ENCODE measurements around the gene CSH1.
"Not testable (repeated sequence)": the region's sequence is repeated elsewhere in the genome, so short reads cannot be mapped to it uniquely, and the experiment has no call there.

The CSH1 gene

DNA sequence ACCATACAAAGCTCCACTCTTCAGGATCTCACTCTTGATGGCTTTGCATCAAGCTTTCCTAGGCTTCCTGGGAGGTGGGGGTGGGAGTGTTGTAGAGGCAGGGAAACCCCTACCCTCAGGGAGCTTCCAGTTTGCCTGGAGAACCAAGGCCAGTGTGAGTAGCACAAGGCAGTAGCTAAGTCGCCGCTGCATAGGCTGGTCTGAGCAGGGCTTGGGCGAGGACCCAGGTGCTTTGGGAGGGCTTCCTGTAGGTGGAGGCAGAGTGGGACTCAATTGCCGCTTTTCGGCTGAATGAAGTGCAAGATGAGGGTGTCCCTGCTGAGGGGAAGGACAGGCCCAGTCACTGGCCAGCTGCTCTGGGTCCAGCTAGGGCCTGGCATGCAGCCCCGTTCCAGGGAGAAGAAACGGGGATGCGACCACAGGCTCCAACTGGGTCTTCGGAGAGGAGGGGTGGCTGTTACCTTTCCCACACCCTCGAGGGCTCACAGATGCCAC, 31.8 kb upstream of the CSH1 start:
- DNase-seq: no peak

GRCh38 chr17:63927464-63928171, 31.2 kb upstream of the CSH1 start:
- no peak for DNase-seq

- DNase-seq: no peak
Measured at GRCh38 chr17:63926164-63926563, 29.8 kb upstream of the CSH1 start.

DNA sequence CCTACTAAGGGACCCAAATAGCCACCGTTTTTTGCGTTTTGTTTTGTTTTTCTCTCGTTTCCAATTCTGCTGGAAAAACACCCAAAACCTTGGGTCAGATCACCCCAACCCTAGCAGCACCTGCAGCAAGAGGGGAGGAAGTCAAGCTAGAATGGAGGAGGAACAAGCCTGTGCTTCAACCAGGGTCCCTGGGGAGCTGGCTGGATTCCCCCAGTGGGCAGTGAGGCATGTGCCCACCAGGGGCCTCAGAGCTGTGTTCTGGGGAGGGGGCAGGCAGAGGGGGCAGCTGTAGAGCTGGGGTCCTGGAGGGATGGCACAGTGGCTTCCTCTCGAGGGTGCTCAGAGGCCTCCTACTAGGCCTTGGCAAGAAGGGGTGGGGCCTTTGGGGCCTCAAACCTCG, 29.2 kb upstream of the CSH1 start:
- DNase-seq: no peak

- DNase-seq: not testable (repeated sequence)
Measured at GRCh38 chr17:63922402-63922801, 26.0 kb upstream of the CSH1 start.

DNA sequence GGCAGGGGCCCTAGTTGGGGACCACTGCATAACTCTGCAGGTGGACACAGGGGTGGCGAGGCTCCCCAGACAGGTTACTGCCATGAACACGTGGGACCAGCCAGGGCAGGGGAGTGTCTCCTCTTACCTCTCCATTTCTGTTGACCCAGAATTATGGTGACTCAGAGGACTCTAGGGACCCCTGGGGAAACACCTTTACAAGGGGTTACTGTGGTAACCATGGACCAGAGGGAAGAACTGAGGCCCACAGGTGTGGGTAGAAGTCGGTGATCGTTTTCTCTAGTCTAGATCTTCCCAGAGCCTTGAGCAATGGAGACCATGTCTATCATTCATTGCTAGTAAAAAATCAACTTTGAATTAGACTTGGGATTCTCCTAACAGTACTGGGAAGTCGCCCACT, 24.4 kb upstream of the CSH1 start:
- not testable (repeated sequence) for DNase-seq

DNA sequence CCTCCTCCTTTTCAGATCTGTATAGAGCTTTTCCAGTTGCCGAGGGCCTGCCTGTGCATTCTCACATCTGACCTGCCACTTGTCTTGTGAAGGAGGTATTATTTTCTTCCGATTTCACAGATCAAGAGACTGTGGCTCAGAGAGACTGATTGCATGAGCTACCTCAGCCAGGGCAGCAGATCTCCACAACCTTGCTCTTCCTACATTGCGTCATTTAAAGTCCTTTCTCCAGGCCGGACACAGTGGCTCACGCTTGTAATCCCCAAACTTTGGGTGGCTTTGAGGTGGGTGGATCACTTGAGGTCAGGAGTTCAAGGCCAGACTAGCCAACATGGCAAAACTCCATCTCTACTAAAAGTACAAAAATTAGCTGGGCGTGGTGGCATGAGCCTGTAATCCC, 23.7 kb upstream of the CSH1 start:
- not testable (repeated sequence) for DNase-seq

DNA sequence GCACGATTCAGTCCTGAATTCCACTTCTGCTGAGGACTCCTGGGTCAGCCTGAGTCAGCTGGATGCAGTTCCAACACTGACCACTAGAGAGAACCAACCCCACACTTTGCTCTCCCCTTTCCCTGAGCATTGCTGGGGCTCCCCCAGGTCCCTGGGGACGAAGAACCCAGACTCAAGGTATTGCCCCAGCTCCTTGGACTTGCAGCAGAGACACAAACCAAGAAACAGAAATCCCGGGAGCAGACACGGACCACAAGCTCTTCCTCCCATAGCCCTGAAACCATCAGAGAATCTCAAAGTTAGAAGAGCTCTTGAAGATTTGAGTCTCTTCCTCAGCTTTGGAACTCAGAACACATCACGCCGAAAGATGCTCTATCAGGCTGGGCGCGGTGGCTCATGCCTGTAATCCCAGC, 22.9 kb upstream of the CSH1 start:
- peak; percentile 39 to 76 (median 61) for DNase-seq

DNA sequence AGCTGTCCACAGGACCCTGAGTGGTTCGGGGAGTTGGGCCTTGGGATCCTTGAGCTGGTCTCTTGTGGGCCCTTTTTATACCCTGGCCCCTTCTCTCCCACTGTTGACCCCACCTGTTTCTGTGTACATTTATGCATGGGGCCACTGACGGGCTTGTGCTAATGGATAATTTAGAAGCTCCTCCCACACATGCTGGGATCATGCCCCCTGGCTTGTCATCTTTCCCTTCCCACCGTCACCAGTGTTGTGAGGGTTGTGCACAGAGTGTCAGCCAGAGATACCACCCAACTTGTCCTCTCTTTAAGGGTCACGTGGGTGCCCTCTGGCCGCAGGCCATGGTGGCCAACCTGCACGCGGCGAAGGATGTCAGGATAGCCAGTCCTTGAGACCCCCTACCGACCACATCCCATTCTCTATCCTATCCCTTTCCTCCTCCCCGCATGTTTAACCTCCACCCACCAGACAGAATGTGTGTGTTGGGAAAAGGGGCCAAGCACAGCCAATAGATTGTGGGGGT, 22.5 kb upstream of the CSH1 start, which contains the start of gene GH1:
TSS of gene GH1 (minus strand) at position 51 of the 517 bp plus-strand sequence. CDS start 63 bp downstream, outside the sequence.
- DNase-seq: not testable (repeated sequence)

DNA sequence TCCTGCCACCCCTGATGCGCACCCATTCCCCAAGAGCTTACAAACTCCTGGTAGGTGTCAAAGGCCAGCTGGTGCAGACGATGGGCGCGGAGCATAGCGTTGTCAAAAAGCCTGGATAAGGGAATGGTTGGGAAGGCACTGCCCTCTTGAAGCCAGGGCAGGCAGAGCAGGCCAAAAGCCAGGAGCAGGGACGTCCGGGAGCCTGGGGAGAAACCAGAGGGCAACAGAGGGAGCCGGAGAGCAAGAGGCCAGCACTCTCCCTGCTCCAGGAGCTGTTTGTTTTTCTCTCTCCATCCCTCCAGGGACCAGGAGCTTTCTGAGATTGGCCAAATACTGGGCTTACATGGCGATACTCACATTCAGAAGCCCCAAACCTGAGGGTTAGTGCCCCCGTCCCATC, 21.9 kb upstream of the CSH1 start:
- DNase-seq: no peak

GRCh38 chr17:63917646-63918045, 21.3 kb upstream of the CSH1 start:
- DNase-seq: no peak

GRCh38 chr17:63917206-63917605, 20.8 kb upstream of the CSH1 start:
- not testable (repeated sequence) for DNase-seq

- DNase-seq: no peak
Measured at GRCh38 chr17:63916566-63917185, 20.3 kb upstream of the CSH1 start.

GRCh38 chr17:63915753-63916152, 19.4 kb upstream of the CSH1 start:
- DNase-seq: not testable (repeated sequence)

DNA sequence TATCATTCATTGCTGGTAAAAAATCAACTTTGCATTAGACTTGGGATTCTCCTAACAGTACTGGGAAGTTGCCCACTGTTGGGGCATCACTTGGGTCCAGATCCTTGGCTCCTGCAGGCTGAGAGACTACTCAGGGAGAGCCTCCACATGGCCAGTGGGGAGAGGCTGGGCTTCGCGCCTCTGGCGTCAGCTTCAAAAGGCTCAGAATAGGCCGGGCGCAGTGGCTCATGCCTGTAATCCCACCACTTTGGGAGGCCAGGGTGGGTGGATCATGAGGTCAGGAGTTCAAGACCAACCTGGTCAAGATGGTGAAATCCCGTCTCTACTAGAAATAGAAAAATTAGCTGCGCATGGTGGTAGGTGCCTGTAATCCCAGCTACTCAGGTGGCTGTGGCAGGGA, 18.1 kb upstream of the CSH1 start:
- DNase-seq: no peak

- DNase-seq: peak; percentile 20 to 54 (median 42)
Measured at GRCh38 chr17:63911657-63912100, 15.3 kb upstream of the CSH1 start.

GRCh38 chr17:63911041-63911635, 14.8 kb upstream of the CSH1 start, which contains the start of gene CSHL1:
TSS of gene CSHL1 (minus strand) at chr17:63911258. CDS start at chr17:63911196, 62 bp downstream.
- DNase-seq: no peak

DNA sequence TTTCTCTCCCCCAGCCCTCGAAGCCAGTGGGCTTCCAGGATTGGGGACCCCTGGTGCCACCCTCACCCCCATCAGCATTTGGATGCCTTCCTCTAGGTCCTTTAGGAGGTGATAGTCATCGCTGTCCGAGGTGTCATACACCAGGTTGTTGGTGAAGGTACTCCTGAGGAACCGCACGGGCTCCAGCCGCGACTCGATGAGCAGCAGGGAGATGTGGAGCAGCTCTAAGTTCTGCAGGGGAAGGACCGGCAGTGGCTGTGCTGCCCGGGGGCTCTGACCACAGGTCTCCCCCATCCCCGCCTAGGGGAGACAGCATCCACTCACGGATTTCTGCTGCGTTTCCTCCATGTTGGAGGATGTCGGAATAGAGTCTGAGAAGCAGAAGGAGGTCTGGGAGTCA, 13.7 kb upstream of the CSH1 start:
- no peak for DNase-seq

DNA sequence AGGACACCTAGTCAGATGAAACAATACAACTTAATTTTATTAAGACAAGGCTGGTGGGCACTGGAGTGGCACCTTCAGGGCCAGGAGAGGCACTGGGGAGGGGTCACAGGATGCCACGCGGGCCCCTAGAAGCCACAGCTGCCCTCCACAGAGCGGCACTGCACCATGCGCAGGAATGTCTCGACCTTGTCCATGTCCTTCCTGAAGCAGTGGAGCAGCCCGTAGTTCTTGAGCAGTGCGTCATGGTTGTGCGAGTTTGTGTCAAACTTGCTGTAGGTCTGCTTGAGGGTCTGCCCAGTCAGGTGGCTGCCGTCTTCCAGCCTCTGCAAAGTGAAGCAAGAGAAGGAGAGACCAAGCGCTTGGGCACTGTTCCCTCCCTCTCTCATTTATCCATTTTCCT, 13.2 kb upstream of the CSH1 start:
- not testable (repeated sequence) for DNase-seq

- not testable (repeated sequence) for DNase-seq
Measured at GRCh38 chr17:63907161-63907778, 10.9 kb upstream of the CSH1 start.

GRCh38 chr17:63904796-63905195, 8.4 kb upstream of the CSH1 start:
- DNase-seq: not testable (repeated sequence)

- peak in 1 of 5 donors; percentile 24 for DNase-seq
Measured at GRCh38 chr17:63903787-63904201, 7.4 kb upstream of the CSH1 start.

GRCh38 chr17:63901971-63902370, 5.6 kb upstream of the CSH1 start:
- not testable (repeated sequence) for DNase-seq
